Panc1 (cell line): Measurements from ENCODE around the gene B4GALT2. TPM values are rescaled to one million over a fixed set of nuclear protein-coding genes. Genes with fewer than 3 reads are reported as not detected.
A peak's percentile ranks its signal among the peaks of the same experiment; 100 is the strongest.

ENCODE experiments used
- ATAC-seq: fragments of 200-7000 bp; cut with Tn5 transposase; 2 replicates; pipeline ENCODE4 v1.9.1; 2020; ENCODE audit warnings: mild to moderate bottlenecking, moderate library complexity
- BruUV-seq: library from RNA; stranded (reverse); fragments of 400-500 nt; replicated peaks from 2 replicates; lab custom pipeline; 2021; lab: Mats Ljungman, UMichigan
- CTCF ChIA-PET: fragments of 300-600 bp; sonication (Branson Sonifier 250); formaldehyde crosslinking; loops from one replicate; lab custom pipeline; 2022; ENCODE audit warnings: antibody characterized with exemption; lab: Charles Lee
- POLR2A ChIA-PET: fragments of 300-600 bp; sonication (Branson Sonifier 250); formaldehyde crosslinking; loops from one replicate; lab custom pipeline; 2022; ENCODE audit warnings: antibody characterized with exemption; lab: Charles Lee
- DNase-seq: peaks from one replicate; pipeline ENCODE4 v3.0.0-alpha.2; 2010; ENCODE audit warnings: low read depth, low spot score
- H3K27ac ChIP-seq: 2 replicates; pipeline ENCODE4 v1.5.1; 2011; ENCODE audit warnings: mild to moderate bottlenecking, low read length, inconsistent platforms
- H3K27me3 ChIP-seq: fragments of 200-500 bp; sonication (Bioruptor generic); 2 replicates; pipeline ENCODE4 v1.6.0; 2014; ENCODE audit warnings: low read length, inconsistent platforms; ENCODE audit not compliant: control insufficient read depth, insufficient read depth
- H3K36me3 ChIP-seq: fragments of 200-500 bp; sonication (Bioruptor generic); 2 replicates; pipeline ENCODE4 v1.5.1; 2014; ENCODE audit warnings: inconsistent platforms, mild to moderate bottlenecking, low read length, moderate library complexity; ENCODE audit not compliant: control insufficient read depth, insufficient read depth
- H3K4me1 ChIP-seq: 2 replicates; pipeline ENCODE4 v1.5.1; 2011; ENCODE audit warnings: inconsistent platforms, mild to moderate bottlenecking, low read length, moderate library complexity; ENCODE audit not compliant: control insufficient read depth, insufficient read depth
- H3K4me3 ChIP-seq, 2 experiments: 2 replicates each; pipeline ENCODE4 v1.5.1; 2011 to 2012; ENCODE audit warnings: low read depth in 2 of 2, low read length in 2 of 2, mild to moderate bottlenecking in 2 of 2, inconsistent platforms in 1 of 2, moderate library complexity in 1 of 2
- H3K9me3 ChIP-seq: fragments of 200-500 bp; sonication (Bioruptor generic); 2 replicates; pipeline ENCODE4 v1.5.1; 2014; ENCODE audit warnings: low read depth, mild to moderate bottlenecking, inconsistent platforms, low read length, moderate library complexity; ENCODE audit not compliant: control insufficient read depth, insufficient read depth
- POLR2AphosphoS5 ChIP-seq: IDR thresholded peaks from 2 replicates; pipeline ENCODE4 v1.6.1; 2012; ENCODE audit warnings: mild to moderate bottlenecking, low read depth, low read length, moderate library complexity
- SIN3A ChIP-seq: IDR thresholded peaks from 2 replicates; pipeline ENCODE4 v1.6.1; 2012; ENCODE audit warnings: low read depth, mild to moderate bottlenecking, low read length, moderate library complexity, borderline replicate concordance; ENCODE audit not compliant: insufficient read depth
- TCF7L2 ChIP-seq: IDR thresholded peaks from 2 replicates; pipeline ENCODE4 v1.6.1; 2011; ENCODE audit warnings: mild to moderate bottlenecking, low read depth, low read length, inconsistent platforms
- in situ Hi-C: cut with HindIII; loops from 2 replicates; pipeline ENCODE4 v1.10.0; 2016; ENCODE audit warnings: low sequenced_read_pairs, low pct_unique_long_range_greater_than_20kb
- intact Hi-C: fragments of 100-400 bp; cut with micrococcal nuclease; formaldehyde crosslinking; loops from one replicate; pipeline ENCODE4 v1.10.0; 2022; ENCODE audit not compliant: unreplicated experiment
- total RNA-seq: library from RNA; stranded (reverse); gene quantifications from one replicate; pipeline ENCODE4 v1.2.1, GENCODE V29; 2021; ENCODE audit not compliant: unreplicated experiment
- TF ChIP-seq, protein P1 (sequence below): fragments of 450-650 bp; IDR thresholded peaks from 2 replicates; pipeline ENCODE4 v1.5.1; 2017; ENCODE audit warnings: mild to moderate bottlenecking
- TF ChIP-seq, protein P2 (sequence below), 2 experiments: IDR thresholded peaks; 2 replicates each; pipeline ENCODE4 v1.6.1; 2011 to 2012; ENCODE audit warnings: low read depth in 2 of 2, control low read depth in 1 of 2, low read length in 1 of 2, mild to moderate bottlenecking in 1 of 2, moderate library complexity in 1 of 2; ENCODE audit not compliant: insufficient read depth in 1 of 2

Gene B4GALT2
- total RNA-seq, 1 experiment from 2014 or later: 90.1 TPM

DNA sequence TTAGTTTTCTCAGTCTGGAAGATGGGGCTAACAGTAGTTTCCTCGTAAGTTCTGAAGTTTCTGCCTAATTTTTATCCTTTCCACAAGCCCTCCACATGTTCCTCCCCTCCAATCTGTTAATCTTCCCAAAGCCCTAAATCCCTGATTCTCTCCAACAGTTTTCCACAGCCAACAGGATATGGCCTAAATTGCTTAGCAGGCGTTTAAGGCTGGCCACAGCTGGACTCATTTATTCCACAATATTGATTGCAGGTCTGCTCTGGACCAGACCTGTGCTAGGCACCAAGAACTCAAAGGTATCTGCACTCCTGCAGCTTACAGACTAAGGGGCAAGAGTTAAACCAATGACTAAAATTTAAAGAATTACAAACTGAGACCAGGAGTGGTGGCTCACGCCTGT lies 48.3 kb downstream of the B4GALT2 start:
- intact Hi-C loops: no loop called here
- TF ChIP-seq POLR2AphosphoS5: no peak
- TF ChIP-seq, protein P1, sequence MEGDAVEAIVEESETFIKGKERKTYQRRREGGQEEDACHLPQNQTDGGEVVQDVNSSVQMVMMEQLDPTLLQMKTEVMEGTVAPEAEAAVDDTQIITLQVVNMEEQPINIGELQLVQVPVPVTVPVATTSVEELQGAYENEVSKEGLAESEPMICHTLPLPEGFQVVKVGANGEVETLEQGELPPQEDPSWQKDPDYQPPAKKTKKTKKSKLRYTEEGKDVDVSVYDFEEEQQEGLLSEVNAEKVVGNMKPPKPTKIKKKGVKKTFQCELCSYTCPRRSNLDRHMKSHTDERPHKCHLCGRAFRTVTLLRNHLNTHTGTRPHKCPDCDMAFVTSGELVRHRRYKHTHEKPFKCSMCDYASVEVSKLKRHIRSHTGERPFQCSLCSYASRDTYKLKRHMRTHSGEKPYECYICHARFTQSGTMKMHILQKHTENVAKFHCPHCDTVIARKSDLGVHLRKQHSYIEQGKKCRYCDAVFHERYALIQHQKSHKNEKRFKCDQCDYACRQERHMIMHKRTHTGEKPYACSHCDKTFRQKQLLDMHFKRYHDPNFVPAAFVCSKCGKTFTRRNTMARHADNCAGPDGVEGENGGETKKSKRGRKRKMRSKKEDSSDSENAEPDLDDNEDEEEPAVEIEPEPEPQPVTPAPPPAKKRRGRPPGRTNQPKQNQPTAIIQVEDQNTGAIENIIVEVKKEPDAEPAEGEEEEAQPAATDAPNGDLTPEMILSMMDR: no peak
- TF ChIP-seq, protein P2, sequence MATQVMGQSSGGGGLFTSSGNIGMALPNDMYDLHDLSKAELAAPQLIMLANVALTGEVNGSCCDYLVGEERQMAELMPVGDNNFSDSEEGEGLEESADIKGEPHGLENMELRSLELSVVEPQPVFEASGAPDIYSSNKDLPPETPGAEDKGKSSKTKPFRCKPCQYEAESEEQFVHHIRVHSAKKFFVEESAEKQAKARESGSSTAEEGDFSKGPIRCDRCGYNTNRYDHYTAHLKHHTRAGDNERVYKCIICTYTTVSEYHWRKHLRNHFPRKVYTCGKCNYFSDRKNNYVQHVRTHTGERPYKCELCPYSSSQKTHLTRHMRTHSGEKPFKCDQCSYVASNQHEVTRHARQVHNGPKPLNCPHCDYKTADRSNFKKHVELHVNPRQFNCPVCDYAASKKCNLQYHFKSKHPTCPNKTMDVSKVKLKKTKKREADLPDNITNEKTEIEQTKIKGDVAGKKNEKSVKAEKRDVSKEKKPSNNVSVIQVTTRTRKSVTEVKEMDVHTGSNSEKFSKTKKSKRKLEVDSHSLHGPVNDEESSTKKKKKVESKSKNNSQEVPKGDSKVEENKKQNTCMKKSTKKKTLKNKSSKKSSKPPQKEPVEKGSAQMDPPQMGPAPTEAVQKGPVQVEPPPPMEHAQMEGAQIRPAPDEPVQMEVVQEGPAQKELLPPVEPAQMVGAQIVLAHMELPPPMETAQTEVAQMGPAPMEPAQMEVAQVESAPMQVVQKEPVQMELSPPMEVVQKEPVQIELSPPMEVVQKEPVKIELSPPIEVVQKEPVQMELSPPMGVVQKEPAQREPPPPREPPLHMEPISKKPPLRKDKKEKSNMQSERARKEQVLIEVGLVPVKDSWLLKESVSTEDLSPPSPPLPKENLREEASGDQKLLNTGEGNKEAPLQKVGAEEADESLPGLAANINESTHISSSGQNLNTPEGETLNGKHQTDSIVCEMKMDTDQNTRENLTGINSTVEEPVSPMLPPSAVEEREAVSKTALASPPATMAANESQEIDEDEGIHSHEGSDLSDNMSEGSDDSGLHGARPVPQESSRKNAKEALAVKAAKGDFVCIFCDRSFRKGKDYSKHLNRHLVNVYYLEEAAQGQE (IDR thresholded peaks at IDR 0.05; ENCODE audit: insufficient read depth in 1 of 2, low read depth in 2 of 2, low read length in 1 of 2): no peak
- no peak for TF ChIP-seq SIN3A
- TF ChIP-seq TCF7L2: no peak
- Histone ChIP-seq H3K27ac (no peak overlapping the region), H3K9me3 (no peaks in the 10 kb centered on the region), H3K4me3 (no peak overlapping the region), H3K27me3 (no peaks in the 10 kb centered on the region), H3K4me1 (peaks cover 24% of the 10 kb centered on the region), H3K36me3 (no peaks in the 10 kb centered on the region; the same call in 1 of the 2 replicates)
- in situ Hi-C loops: no loop called here
- CTCF ChIA-PET: no interaction called here
- no TSS peak for BruUV-seq
- ATAC-seq (no peak), DNase-seq (no peak)
- POLR2A ChIA-PET: no interaction called here

DNA sequence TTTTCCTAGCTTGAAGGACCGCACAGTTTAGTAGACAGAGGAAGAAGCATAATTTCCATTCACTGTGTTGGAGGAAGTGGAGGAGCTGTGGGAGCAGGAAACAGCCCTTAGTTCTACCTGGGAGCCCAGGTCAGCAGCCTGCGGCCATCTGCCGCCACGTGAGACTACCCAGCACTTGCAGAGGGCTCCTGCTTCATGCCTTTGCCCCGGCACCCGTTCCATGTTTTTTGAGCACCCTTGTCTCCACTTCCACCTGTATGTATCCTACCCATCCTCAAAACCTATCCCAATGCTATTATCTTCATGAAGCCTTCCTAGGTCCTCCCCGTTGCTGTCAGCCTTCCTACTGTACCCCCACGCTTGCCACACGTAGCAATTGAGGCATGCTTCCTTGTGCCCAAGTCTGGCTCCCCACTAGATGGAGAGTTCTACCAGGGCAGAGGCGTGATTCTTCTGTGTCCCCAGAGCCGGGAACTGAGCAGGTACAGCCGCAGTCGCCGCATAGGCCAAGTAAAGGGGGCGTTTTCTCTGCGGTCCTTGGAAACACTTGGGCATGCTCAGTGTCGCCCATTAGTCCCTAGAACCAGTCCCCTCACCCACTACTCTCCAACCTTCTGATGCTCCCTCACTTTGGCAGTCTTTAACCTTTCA lies 50.4 kb downstream of the B4GALT2 start:
- Histone ChIP-seq H3K27ac (peak overlapping the region; percentile 87), H3K36me3 (no peaks in the 10 kb centered on the region; the same call in 1 of the 2 replicates), H3K9me3 (no peaks in the 10 kb centered on the region), H3K27me3 (no peaks in the 10 kb centered on the region), H3K4me3 (peak overlapping the region; percentile 78 to 86), H3K4me1 (peaks cover 23% of the 10 kb centered on the region)
- ATAC-seq (peak; percentile 68), DNase-seq (no peak)
- TF ChIP-seq, protein P2 (IDR thresholded peaks at IDR 0.05; ENCODE audit: insufficient read depth in 1 of 2, low read depth in 2 of 2, low read length in 1 of 2): 0 out of 4 replicates have a peak, but pooled peaks of 1 of the 2 experiments have one; percentile 6
- TF ChIP-seq, protein P1: no peak
- in situ Hi-C loops: no loop called here
- intact Hi-C loops: no loop called here
- BruUV-seq: TSS peak; percentile 76
- ChIA-PET CTCF (no interaction called here), POLR2A (no interaction called here)
